ENCODE measurements around the gene PLAA.
A peak's percentile ranks its signal among the peaks of the same experiment; 100 is the strongest.
"Not testable (repeated sequence)": the region's sequence is repeated elsewhere in the genome, so short reads cannot be mapped to it uniquely, and the experiment has no call there.

Gene PLAA

GRCh38 chr9:26928902-26929495 is 18.0 kb downstream of the PLAA start:
- no peak for DNase-seq

DNA sequence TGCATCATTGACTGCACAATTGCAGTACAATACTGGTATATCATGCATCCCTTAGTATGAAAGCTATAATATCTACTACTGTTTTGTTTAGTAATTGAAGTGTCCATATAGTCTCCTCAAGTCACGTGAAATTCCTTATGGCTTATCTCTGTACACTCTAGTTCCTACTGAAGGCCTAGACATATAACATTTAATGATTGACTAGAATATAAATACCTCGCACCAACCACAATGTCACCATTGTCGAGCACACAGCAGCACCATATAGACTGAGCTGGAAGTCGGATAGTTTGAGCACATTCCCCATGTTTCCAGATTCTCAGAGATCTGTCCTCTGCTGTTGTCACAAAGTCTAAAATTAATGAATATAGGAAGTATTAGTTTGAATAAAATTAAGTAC is 21.4 kb downstream of the PLAA start:
- DNase-seq, result no peak

DNA sequence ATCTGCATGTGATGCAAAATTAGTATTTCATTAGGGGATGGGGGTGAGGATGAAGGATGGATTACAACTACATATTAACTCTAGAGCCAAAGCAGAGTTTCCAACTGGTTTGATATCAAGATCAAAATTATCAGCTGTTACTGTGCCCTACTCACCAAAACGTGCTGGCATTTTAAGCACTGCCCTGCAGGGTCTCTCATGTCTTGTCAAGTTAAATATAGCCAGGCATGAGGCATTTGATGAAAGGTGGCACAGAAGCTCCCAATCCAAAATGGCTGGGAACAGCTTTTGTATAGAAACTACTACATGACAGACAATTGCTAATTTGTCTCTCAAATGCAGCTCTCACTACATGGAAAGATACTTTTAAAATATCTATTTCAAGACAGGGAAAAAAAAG is 27.3 kb downstream of the PLAA start:
- no peak for DNase-seq

DNA sequence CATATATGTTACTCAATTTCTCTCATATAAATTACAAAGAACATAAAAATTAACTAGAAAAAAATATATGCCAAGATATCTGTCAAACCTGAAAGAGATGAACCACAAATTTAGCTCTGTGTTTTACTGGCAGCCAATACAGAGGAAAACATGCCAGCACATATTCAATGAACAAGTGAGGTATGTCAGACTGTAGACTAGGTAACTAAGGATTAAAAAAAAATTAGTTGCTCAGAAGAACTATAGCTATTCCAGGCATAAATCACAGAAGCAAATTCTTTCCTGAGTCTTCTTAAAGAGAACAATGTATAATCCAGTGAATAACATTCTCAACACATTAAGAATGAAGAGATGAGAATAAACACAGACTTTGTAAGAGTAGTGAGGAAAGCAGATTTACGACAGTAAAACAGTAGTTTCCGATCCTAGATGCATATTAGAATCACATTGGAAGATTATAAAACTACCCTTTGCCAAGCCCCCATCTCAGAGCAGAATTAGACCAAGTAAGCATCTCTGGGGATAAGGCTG is 33.8 kb downstream of the PLAA start:
- DNase-seq, result no peak

- DNase-seq, result no peak
Observed at GRCh38 chr9:26904671-26905070, 42.4 kb downstream of the PLAA start.

GRCh38 chr9:26904070-26904469 is 43.0 kb downstream of the PLAA start:
- DNase-seq, result peak; percentile 12

DNA sequence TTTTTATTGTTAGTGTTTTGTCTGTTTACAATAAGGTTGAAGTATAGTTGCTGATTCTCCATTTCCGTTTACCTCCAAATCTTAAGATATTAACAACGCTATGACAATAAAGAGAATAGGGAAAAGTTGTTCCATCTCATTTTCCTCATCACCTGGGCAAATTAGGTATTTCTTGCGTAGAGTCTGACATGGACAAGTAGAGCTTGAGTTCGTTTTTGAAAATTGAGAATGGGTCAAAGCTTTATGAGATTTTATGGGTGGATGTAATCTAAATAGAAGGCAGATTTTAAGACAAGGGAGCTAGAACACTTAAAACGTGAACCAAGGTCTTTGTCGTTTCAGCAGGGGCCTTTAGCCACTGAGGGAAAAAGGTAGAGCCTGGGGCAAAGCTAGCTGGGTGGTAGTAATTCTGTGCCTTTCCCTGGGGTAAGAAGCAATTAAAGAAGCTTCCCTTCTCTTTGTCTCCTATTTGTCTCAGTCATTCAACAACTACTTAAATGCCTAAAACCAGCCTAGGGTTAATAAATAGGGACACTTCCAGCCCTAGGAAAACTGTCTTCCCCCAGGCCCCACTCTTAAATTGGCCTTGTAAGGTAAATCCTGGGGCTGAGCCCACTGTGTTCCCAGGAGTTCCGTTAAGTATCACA is 53.9 kb downstream of the PLAA start:
- DNase-seq, result peak; percentile 10

GRCh38 chr9:26892251-26893029 is 54.6 kb downstream of the PLAA start, which contains the start of gene CAAP1:
TSS of gene CAAP1 (minus strand) at chr9:26892802. CDS start at chr9:26892715, 87 bp downstream.
- DNase-seq, result peak; percentile 98

DNA sequence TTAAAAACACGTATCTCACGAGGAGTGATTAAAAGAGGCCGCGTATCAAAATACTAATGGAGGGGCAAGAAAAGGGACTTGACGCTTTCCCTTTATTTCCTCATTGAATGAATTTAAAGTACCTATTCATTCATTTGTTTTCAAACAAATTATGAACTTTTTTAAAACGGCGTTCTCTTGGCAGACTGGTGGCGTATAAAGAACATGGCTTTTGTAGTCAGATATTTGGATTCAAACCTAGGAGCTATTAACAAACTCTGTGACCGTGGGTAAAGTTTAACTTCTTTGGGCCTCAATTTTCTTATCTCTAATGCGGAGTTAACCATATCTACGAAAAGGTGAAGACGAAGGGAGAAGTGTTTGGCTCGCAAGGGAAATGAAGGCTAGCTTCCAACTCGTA is 55.3 kb downstream of the PLAA start:
- peak; percentile 38 for DNase-seq

DNA sequence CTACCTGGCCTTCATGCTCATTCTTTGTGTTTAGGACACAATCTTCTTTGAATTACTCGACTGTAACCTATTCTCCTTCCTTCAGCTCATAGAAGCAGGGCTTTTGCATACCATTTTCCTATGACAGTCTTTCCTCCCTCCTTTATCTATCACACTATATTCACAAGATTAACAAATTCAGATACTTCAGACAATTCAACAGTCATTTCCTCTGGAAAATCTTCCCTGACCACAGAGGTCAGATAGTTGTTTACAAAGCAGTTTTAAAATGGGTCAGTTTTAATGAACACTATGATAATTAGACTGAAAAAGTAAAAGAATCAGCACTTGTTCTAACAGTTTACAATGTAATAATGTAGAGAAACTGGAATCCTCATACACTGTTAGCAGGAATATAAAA is 58.8 kb downstream of the PLAA start:
- DNase-seq, result no peak

DNA sequence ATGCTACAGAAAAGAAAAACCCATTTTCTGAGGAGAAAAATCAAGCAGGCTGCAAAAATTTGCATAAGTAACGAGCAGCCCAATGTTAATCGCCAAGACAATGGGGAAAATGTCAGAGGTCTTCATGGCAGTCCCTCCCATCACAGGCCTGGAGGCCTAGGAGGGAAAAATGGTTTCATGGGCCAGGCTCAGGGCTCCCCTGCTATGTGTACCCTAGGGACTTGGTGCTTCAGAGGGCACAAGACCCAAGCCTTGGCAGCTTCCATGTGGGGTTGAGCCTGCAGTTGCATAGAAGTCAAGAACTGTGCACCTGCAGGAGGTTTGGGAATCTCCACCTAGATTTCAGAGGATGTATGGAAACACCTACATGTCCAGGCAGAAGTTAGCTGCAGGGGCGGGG is 64.9 kb downstream of the PLAA start:
- no peak for DNase-seq

DNA sequence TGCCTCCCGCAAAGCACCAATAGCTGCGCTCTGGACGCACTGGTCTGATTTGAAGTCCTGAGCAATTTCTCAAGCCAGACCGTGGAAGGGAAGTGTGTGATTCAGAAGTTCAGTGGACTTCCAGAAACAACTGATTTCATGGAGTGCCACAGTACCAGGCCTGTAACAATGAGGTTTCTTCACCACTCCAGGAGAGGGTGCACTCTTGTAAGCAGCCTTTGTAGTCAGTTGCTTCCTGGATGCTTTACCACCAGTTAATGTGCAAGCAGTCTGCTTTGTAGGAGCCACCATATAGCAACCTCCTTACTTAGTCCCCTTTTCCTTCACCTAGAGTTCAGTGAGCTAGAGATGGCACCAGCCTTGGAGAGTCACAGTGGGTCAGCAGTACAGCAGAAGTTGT is 66.8 kb downstream of the PLAA start:
- DNase-seq, result no peak

DNA sequence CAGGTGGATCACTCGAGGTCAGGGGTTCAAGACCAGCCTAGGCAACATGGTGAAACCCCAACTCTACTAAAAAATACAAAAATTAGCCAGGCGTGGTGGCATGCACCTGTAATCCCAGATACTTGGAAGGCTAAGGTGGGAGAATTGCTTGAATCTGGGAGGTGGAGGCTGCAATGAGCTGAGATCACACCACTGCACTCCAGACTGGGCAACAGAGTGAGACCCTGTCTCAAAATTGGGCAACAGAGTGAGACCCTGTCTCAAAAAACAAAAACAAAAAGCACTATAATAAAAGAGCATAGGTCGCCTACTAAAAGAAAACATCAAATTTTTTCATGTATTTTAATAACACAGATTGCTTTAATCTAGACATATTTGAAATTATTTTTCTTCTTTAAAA is 71.9 kb downstream of the PLAA start:
- DNase-seq, result not testable (repeated sequence)

- no peak for DNase-seq
Observed at GRCh38 chr9:26870292-26870691, 76.8 kb downstream of the PLAA start.

GRCh38 chr9:26863074-26863473 is 84.0 kb downstream of the PLAA start:
- peak; percentile 35 for DNase-seq

DNA sequence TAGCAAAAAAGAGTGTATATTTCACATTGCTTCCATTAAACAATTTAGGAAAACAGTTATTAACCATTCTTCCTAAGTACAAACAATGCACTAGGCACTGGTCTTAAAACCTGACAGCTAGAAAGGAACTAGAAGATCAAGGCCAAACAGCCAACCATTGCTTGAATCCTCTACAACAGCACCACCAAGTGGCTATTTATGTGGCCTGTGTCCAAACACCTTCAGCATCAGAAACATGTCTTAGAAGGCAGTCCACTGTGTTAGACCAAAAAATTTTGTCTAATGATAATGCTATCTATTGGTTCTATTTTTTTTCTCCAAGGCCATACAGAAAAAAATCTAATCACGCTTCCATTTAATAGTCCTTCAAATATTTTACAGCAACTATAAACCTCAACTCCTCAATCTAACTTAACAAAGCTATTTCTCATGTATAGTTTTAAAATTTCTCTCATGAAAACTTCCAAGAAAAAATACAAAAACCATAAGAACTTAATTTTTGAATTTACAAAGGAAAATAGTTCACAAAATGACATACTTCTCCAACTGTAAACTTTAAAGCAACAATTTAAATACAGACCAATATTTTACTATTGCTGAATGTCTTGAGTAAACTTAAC is 90.5 kb downstream of the PLAA start:
- peak; percentile 82 for DNase-seq

All from hematopoietic multipotent progenitor cell treated with erythropoietin and hydrocortisone succinate and interleukin-3 and kit ligand, for 4 days (in vitro differentiated cells).